NCI-H82 (cell line): ENCODE results near the gene CXCR5.
A peak's percentile ranks its signal among the peaks of the same experiment; 100 is the strongest.

ENCODE experiments used
- DNase-seq: peaks from one replicate; lab custom pipeline; 2025; lab: John Stamatoyannopoulos, UW

CXCR5 gene

DNA sequence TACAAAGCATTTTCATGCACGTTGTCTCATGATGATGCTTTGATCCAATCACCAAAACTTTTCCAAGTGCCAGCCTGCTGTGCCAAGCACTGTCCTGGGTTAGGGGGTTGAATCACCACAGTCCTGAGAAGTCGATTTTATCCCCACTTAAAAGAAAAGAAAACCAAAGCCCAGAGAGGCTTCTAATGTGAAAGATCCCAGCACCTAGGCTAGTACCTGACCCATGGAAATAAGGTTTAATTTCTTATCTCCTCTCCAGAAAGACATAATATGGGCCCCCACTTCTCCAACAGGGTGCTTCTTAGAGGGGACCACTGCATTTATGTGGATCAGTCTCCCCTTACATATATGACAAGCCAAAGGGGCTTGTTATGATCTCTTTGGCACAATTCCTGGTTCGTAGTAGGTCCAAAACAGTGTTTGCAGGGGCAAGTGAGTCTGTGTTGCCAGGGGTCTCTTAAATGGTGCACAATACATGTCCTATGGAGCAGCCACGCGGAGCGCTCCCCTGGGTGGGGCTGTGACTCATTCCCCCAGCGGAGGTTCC is 43.9 kb downstream of the CXCR5 start:
- no peak for DNase-seq

DNA sequence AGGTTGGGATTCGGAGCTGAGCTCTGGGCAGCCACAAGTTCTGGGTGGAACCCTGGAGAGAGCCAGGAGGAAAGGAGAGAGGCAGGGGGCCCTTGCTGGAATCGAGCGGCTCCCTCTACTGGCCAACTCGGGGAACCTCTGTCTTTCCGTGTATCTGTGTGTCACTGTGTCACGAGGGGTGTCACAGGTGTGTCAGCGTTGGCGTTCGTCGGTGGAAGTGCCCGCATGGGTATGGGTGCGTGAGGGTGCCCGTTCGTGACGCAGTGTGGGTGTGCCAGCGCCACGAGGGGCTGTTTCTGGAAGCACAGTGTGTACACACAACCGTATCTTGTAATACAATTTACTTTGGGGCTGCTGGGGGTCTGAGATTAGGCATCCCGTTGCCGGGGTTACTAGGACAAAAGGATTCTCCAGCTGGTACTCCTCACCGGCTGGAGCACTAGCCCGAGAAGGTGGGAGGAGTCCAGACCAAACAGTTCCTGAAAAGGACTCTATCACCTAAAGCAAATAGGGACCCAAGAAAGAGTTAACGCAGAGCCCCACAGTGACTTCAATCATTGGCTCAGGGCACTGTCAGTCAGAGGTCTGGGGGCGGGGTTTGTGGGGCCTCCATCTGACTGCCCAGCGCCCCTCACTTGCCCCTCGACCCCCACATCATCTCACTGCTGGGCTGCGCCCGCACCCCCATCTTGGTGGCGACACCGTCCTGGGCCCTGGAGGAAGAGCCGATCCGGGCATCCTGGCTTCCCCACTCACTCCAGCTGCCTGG is 44.6 kb downstream of the CXCR5 start:
- peak; percentile 90 for DNase-seq

- peak; percentile 85 for DNase-seq
Measured at GRCh38 chr11:118928870-118929500, 45.3 kb downstream of the CXCR5 start.

- peak; percentile 85 for DNase-seq
Measured at GRCh38 chr11:118929501-118930093, 45.9 kb downstream of the CXCR5 start.

- peak; percentile 84 for DNase-seq
Measured at GRCh38 chr11:118930094-118930712, 46.5 kb downstream of the CXCR5 start.

GRCh38 chr11:118931571-118931970 is 47.9 kb downstream of the CXCR5 start:
- DNase-seq, result no peak

DNA sequence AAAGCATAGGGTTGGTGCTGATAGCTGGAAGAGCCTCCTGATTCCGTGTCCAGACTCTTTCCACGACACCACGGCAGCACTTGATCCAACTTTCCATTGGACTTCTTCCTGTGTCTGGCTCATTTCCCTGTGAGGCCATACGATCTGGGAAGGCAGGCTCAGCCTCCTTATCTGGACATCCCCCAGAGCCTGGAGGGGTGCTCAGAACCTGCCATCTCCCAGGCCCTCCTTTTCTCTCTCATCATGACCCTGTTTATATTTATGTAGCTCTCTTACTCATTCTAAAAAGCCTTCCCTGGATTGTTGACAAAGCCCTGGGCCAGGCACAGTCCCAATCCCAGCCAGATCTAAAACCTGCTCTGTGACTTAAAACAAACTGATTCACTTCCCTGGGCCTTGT is 49.8 kb downstream of the CXCR5 start:
- DNase-seq, result peak; percentile 18

DNA sequence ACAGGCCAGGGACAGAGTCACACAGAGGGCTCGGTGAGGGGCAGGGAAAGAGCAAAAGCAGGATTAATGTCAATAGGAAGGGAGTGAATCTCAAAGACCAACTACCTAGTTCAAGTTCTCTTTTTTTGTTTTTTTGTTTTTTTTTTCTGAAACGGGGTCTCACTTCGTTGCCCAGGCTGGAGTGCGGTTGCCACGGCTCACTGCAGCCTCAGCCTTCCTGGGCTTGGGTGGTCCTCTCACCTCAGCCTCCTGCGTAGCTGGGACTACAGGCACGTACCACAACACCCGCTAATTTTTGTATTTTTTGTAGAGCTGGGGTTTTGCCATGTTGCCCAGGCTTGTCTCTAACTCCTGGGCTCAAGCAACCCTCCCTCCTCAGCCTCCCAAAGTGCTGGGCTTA is 51.7 kb downstream of the CXCR5 start:
- DNase-seq, result no peak

DNA sequence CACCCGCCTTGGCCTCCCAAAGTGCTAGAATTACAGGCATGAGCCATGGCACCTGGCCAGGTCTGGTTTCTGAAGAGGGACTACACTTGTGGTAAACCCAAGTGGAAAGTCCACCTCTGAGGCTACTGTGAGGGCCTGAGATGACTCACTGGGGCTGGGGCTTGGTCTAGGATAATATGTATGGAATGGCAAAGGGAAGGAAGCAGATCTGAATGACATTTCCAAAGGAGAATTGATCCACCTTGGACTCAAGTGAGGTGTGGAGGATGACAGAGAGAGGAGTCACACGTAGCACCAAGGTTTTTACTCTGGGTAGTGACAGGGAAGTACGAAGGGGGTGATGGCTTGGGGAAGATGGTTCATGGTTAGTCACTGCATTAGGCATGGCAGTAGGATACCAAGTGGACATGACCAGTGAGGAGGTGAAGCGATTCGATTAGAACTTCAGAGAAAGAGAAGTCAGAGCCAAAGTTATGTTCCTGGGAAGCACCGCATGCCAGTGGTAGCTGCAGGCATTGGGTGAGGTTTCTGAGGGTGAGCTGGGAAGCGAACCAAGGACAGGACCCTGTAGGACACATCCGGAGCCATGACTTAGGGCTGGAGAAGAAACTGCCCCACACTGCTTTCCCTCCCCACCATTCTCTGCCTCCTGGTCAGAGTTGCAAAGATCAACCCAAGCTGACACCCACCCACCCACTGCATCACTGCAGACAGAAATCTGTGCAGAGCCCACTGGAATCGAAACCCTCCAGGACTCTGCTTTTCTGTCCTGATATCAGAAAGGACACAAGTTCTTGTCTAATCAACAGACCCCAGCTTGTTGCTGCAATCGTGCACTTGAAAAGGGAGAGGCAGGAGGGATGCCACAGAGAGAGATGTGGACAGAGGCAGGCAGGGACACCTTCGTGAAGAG is 55.1 kb downstream of the CXCR5 start:
- no peak for DNase-seq

GRCh38 chr11:118939404-118939915 is 55.8 kb downstream of the CXCR5 start:
- no peak for DNase-seq

- DNase-seq, result peak; percentile 12
Measured at GRCh38 chr11:118939953-118940598, 56.4 kb downstream of the CXCR5 start.

DNA sequence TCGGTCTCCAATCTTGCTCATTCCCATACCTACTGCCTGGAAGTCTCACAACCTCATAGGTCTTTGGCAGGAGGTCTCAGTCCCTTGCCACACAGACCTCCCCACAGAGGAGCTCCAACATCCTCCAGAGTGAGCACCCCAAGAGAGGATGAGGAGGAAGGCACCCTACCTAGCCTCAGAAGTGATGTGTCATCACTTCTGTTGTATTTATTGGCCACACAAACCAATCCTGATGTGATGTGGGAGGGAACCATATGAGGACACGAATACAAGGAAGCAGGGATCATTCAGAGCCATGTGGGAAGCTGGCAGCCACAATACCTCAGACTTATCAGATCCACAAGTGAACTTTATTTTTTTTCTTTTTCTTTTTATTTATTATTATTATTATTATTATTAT is 63.4 kb downstream of the CXCR5 start:
- DNase-seq, result no peak
